H1 (cell line): Measurements from ENCODE around the gene CHRNA4. TPM values are rescaled to one million over a fixed set of nuclear protein-coding genes. Genes with fewer than 3 reads are reported as not detected.

ENCODE experiments used
- CTCF ChIA-PET: fragments of 300-600 bp; sonication (Branson Sonifier 250); formaldehyde crosslinking; loops from one replicate; lab custom pipeline; 2021; ENCODE audit not compliant: partially characterized antibody; lab: Charles Lee
- POLR2A ChIA-PET: fragments of 300-600 bp; sonication (Branson Sonifier 250); formaldehyde crosslinking; loops from one replicate; lab custom pipeline; 2021; ENCODE audit warnings: inconsistent platforms; ENCODE audit not compliant: partially characterized antibody; lab: Charles Lee
- DNase-seq, 2 experiments: peaks; one replicate each; pipeline versions ENCODE4 v3.0.0 to v3.0.0-alpha.2; 2010 to 2022; ENCODE audit warnings: low spot score in 2 of 2, low read depth in 1 of 2, mixed read lengths in 1 of 2
- FAIRE-seq: peaks from 2 replicates; lab custom pipeline; 2011; peaks lifted over from hg19 to GRCh38; lab: Jason Lieb, UNC
- H2AFZ ChIP-seq: 2 replicates; pipeline ENCODE4 v1.8.1; 2012; ENCODE audit warnings: low read length, inconsistent platforms
- H2AK5ac ChIP-seq: 2 replicates; pipeline ENCODE4 v1.6.1; 2013; ENCODE audit warnings: low read depth, low read length
- H2BK120ac ChIP-seq: replicated peaks from 2 replicates; pipeline ENCODE3; 2013; ENCODE audit warnings: low read depth, low read length, inconsistent platforms
- H2BK12ac ChIP-seq: 2 replicates; pipeline ENCODE4 v1.6.1; 2013; ENCODE audit warnings: low read depth, low read length
- H2BK15ac ChIP-seq: 2 replicates; pipeline ENCODE4 v1.6.1; 2013; ENCODE audit warnings: low read length
- H2BK20ac ChIP-seq: 2 replicates; pipeline ENCODE4 v1.6.1; 2013; ENCODE audit warnings: low read length
- H2BK5ac ChIP-seq: 2 replicates; pipeline ENCODE4 v1.6.1; 2013; ENCODE audit warnings: low read depth, low read length
- H3K14ac ChIP-seq: 2 replicates; pipeline ENCODE4 v1.6.1; 2013; ENCODE audit warnings: inconsistent platforms; ENCODE audit not compliant: insufficient read length
- H3K18ac ChIP-seq: 2 replicates; pipeline ENCODE4 v1.6.1; 2013; ENCODE audit warnings: low read length; ENCODE audit errors: extremely low read depth
- H3K23ac ChIP-seq: 2 replicates; pipeline ENCODE4 v1.6.1; 2013; ENCODE audit warnings: inconsistent platforms; ENCODE audit not compliant: insufficient read length
- H3K23me2 ChIP-seq: 2 replicates; pipeline ENCODE4 v1.6.1; 2013; ENCODE audit warnings: low read depth, low read length
- H3K27ac ChIP-seq: 2 replicates; pipeline ENCODE4 v1.6.1; 2011; ENCODE audit warnings: low read depth, low read length, inconsistent platforms
- H3K27me3 ChIP-seq, 4 experiments: replicated peaks in 1 of 4; 1 replicate in 1 of 4; 2 replicates in 3 of 4; pipeline versions ENCODE4 v1.6.1 to v1.8.1; 2011 to 2013; ENCODE audit warnings: low read length in 3 of 4, mild to moderate bottlenecking in 3 of 4, inconsistent platforms in 2 of 4, mixed read lengths in 2 of 4, moderate library complexity in 1 of 4; ENCODE audit not compliant: control insufficient read depth in 3 of 4, insufficient read depth in 3 of 4; ENCODE audit errors: extremely low read depth in 1 of 4
- H3K36me3 ChIP-seq, 4 experiments: 2 replicates each; pipeline versions ENCODE4 v1.6.1 to v1.8.1; 2011 to 2013; ENCODE audit warnings: mild to moderate bottlenecking in 4 of 4, low read length in 3 of 4, moderate library complexity in 2 of 4, control low read depth in 1 of 4, inconsistent platforms in 1 of 4; ENCODE audit not compliant: insufficient read depth in 4 of 4, control insufficient read depth in 2 of 4
- H3K4ac ChIP-seq: replicated peaks from 2 replicates; pipeline ENCODE3; 2013; ENCODE audit warnings: low read length, low read depth, mixed read lengths, inconsistent platforms; ENCODE audit not compliant: insufficient read length
- H3K4me1 ChIP-seq, 4 experiments: replicated peaks in 1 of 4; 1 replicate in 1 of 4; 2 replicates in 3 of 4; pipeline versions ENCODE4 v1.6.1 to v1.8.1; 2011 to 2013; ENCODE audit warnings: low read length in 3 of 4, inconsistent platforms in 2 of 4, mixed read lengths in 1 of 4; ENCODE audit not compliant: insufficient read depth in 4 of 4, control insufficient read depth in 3 of 4
- H3K4me2 ChIP-seq, 2 experiments: 2 replicates each; pipeline versions ENCODE4 v1.6.1 to v1.8.1; 2011 to 2013; ENCODE audit warnings: low read depth in 2 of 2, low read length in 2 of 2, control low read depth in 1 of 2, inconsistent platforms in 1 of 2, mild to moderate bottlenecking in 1 of 2; ENCODE audit not compliant: insufficient read depth in 1 of 2
- H3K4me3 ChIP-seq, 4 experiments: fragments of 200-600, 300-600 bp in 1 of 4; sonication (generic), shearing (Covaris generic), sonication (Bioruptor Twin) in 1 of 4; 2 replicates each; pipeline versions ENCODE4 v1.5.1 to v1.8.1; 2011 to 2016; ENCODE audit warnings: low read length in 4 of 4, low read depth in 3 of 4, control low read depth in 2 of 4, inconsistent platforms in 2 of 4, mild to moderate bottlenecking in 2 of 4, mixed read lengths in 1 of 4, moderate library complexity in 1 of 4; ENCODE audit not compliant: insufficient read depth in 2 of 4; ENCODE audit errors: extremely low read depth in 1 of 4
- H3K56ac ChIP-seq: replicated peaks from 2 replicates; pipeline ENCODE3; 2013; ENCODE audit warnings: low read depth, mild to moderate bottlenecking, mixed read lengths, low read length, inconsistent platforms; ENCODE audit not compliant: insufficient read length
- H3K79me1 ChIP-seq: 2 replicates; pipeline ENCODE4 v1.6.1; 2013; ENCODE audit warnings: low read depth, low read length, control low read depth
- H3K79me2 ChIP-seq, 2 experiments: 2 replicates each; pipeline versions ENCODE4 v1.6.1 to v1.8.1; 2012 to 2013; ENCODE audit warnings: low read length in 2 of 2, mild to moderate bottlenecking in 2 of 2, inconsistent platforms in 1 of 2; ENCODE audit not compliant: insufficient read depth in 2 of 2, control insufficient read depth in 1 of 2
- H3K9ac ChIP-seq, 4 experiments: replicated peaks in 1 of 4; 1 replicate in 1 of 4; 2 replicates in 3 of 4; pipeline versions ENCODE4 v1.6.1 to v1.8.1; 2011 to 2013; ENCODE audit warnings: low read depth in 3 of 4, low read length in 3 of 4, control low read depth in 2 of 4, mild to moderate bottlenecking in 2 of 4, moderate library complexity in 2 of 4, inconsistent platforms in 1 of 4; ENCODE audit errors: extremely low read depth in 1 of 4
- H3K9me3 ChIP-seq, 2 experiments: 2 replicates each; pipeline versions ENCODE4 v1.6.1 to v1.8.1; 2012 to 2013; ENCODE audit warnings: mild to moderate bottlenecking in 2 of 2, moderate library complexity in 2 of 2, control low read depth in 1 of 2, inconsistent platforms in 1 of 2, low read depth in 1 of 2, low read length in 1 of 2, mixed read lengths in 1 of 2; ENCODE audit not compliant: insufficient read depth in 2 of 2
- H4K20me1 ChIP-seq, 2 experiments: replicated peaks in 1 of 2; 2 replicates each; pipeline versions ENCODE3 to v1.8.1; 2011 to 2013; ENCODE audit warnings: inconsistent platforms in 2 of 2, low read length in 2 of 2, mild to moderate bottlenecking in 1 of 2; ENCODE audit not compliant: insufficient read depth in 2 of 2, control insufficient read depth in 1 of 2
- H4K5ac ChIP-seq: 2 replicates; pipeline ENCODE4 v1.6.1; 2013; ENCODE audit warnings: low read length, low read depth, mixed read lengths, inconsistent platforms; ENCODE audit not compliant: insufficient read length
- H4K8ac ChIP-seq: 2 replicates; pipeline ENCODE4 v1.8.0; 2013; ENCODE audit warnings: mild to moderate bottlenecking, moderate library complexity, low read length, inconsistent platforms; ENCODE audit not compliant: insufficient read depth; ENCODE audit errors: extremely low read depth
- H4K91ac ChIP-seq: replicated peaks from 2 replicates; pipeline ENCODE3; 2013; ENCODE audit warnings: low read length, mixed read lengths, inconsistent platforms; ENCODE audit not compliant: insufficient read length
- E2F6 ChIP-seq: IDR thresholded peaks from 2 replicates; pipeline ENCODE4 v1.6.1; 2012; ENCODE audit warnings: inconsistent platforms
- POLR2AphosphoS5 ChIP-seq: IDR thresholded peaks from 2 replicates; pipeline ENCODE4 v1.6.1; 2011; ENCODE audit warnings: low read depth, low read length
- RAD21 ChIP-seq, 2 experiments: IDR thresholded peaks in 1 of 2; conservative IDR thresholded peaks in 1 of 2; 2 replicates each; pipeline ENCODE4 v1.6.1; 2011; ENCODE audit warnings: low read depth in 2 of 2, low read length in 2 of 2, improper control_type of control experiment in 1 of 2, inconsistent platforms in 1 of 2, mild to moderate bottlenecking in 1 of 2, moderate library complexity in 1 of 2
- RFX5 ChIP-seq: IDR thresholded peaks from 2 replicates; pipeline ENCODE4 v1.6.1; 2011; ENCODE audit warnings: low read depth, low read length, improper control_type of control experiment, borderline replicate concordance
- SP2 ChIP-seq: IDR thresholded peaks from 2 replicates; pipeline ENCODE4 v1.6.1; 2012; ENCODE audit warnings: mild to moderate bottlenecking, low read length, inconsistent platforms
- SP4 ChIP-seq: IDR thresholded peaks from 2 replicates; pipeline ENCODE4 v1.6.1; 2012; ENCODE audit warnings: low read length, inconsistent platforms
- SRF ChIP-seq: IDR thresholded peaks from 2 replicates; pipeline ENCODE4 v1.6.1; 2011; ENCODE audit warnings: mild to moderate bottlenecking, low read depth, low read length, moderate library complexity
- USF2 ChIP-seq: IDR thresholded peaks from 2 replicates; pipeline ENCODE4 v1.6.1; 2011; ENCODE audit warnings: low read length, improper control_type of control experiment
- WGBS, 2 experiments: shearing (Covaris generic) in 1 of 2; methylation state at CpG; one replicate each; pipeline versions ENCODE4 v1.1.6 to v1.1.7; 2013 to 2015; ENCODE audit warnings: low lambda C conversion rate in 2 of 2, mixed read lengths in 2 of 2, inconsistent platforms in 1 of 2, low coverage in 1 of 2, missing lambda C conversion rate in 1 of 2; ENCODE audit not compliant: insufficient replicate concordance in 2 of 2, insufficient coverage in 1 of 2, insufficient read length in 1 of 2; ENCODE audit errors: extremely low coverage in 1 of 2, missing lambda C conversion rate in 1 of 2; 5-methylcytosine and 5-hydroxymethylcytosine counted together
- polyA plus RNA-seq, 7 experiments: library from polyadenylated mRNA; depleted of rRNA in 3 of 7; stranded (reverse) in 5 of 7; unstranded in 2 of 7; fragments of >200 nt in 5 of 7; fragments of 200-250 nt in 2 of 7; gene quantifications; 1 replicate in 5 of 7; 2 replicates in 1 of 7; 4 replicates in 1 of 7; pipeline versions ENCODE4 v1.2.1 to v1.2.3, GENCODE V29; 2011 to 2013; ENCODE audit warnings: missing spikeins in 2 of 7, mixed read lengths in 2 of 7
- total RNA-seq: library from RNA; stranded (reverse); fragmentation: NEBNext Ultra II Directional; extraction: Animal tissue kit (Norgen Biotek cat#: 25700); gene quantifications from 2 replicates; pipeline ENCODE4 v1.2.1, GENCODE V29; 2021

The CHRNA4 gene
- total and polyA plus RNA-seq, 2 of the 8 experiments (the other 6 are each of a cell fraction or from before 2014, with no cell fraction given) = 4.3 to 5.7 TPM

- Histone ChIP-seq H3K4me1 (peaks cover 5 to 20% (median 14%) of the 10 kb centered on the region in 4 experiments), H3K27ac (no peak overlapping the region; the same call in 1 of the 2 replicates), H2AK5ac (no peak overlapping the region), H3K36me3 (no peaks in the 10 kb centered on the region), H3K9ac (no peak overlapping the region), H2BK20ac (no peak overlapping the region), H3K9me3 (no peaks in the 10 kb centered on the region), H3K79me2 (no peaks in the 10 kb centered on the region), H2BK12ac (peak overlapping the region; percentile 27; the same call in 1 of the 2 replicates), H3K27me3 (no peaks in the 10 kb centered on the region), H3K79me1 (no peaks in the 10 kb centered on the region), H4K91ac (no peak overlapping the region), H2BK120ac (no peak overlapping the region), H2BK15ac (no peak overlapping the region), H4K5ac (no peak overlapping the region), H3K56ac (no peak overlapping the region), H3K4me2 (no peak overlapping the region), H3K4ac (no peak overlapping the region), H3K23me2 (no peaks in the 10 kb centered on the region), H3K4me3 (no peak overlapping the region), H2BK5ac (no peak overlapping the region), H4K8ac (peak overlapping the region; percentile 95; the same call in 1 of the 2 replicates), H3K18ac (no peak overlapping the region), H2AFZ (no peak overlapping the region), H4K20me1 (peaks cover 0 to 4% of the 10 kb centered on the region in 2 experiments), H3K23ac (no peak overlapping the region), H3K14ac (no peak overlapping the region)
- POLR2A ChIA-PET = no interaction called here
- DNase-seq (no peak), FAIRE-seq (no peak)
- WGBS, 2 experiments = 88% methylated on average over 13 of the region's 27 CpGs; no CpG with 5 or more reads in 1 of the 2 experiments
- TF ChIP-seq POLR2AphosphoS5 (no peak), SP2 (no peak), SP4 (no peak), RFX5 (no peak), SRF (no peak), RAD21 (IDR thresholded peaks at IDR 0.05 in 1 of 2, conservative IDR thresholded peaks at IDR 0.05 in 1 of 2; ENCODE audit: low read depth in 2 of 2, low read length in 2 of 2) (no peak), USF2 (no peak), E2F6 (no peak)
- CTCF ChIA-PET = interaction anchor here (0.8 to 2.3 kb wide), 4 partner anchors 17 to 107 kb away, joined by 3 to 10 read pairs (median 6); no protein-coding TSS in a partner anchor
Observed at GRCh38 chr20:63398744-63399514, 37.8 kb upstream of the CHRNA4 start.
